OCI-LY3 (cell line): Measurements from ENCODE around the gene SLC17A2.

Experiments
- CTCF ChIP-seq: fragments of 200-600, 300-600 bp; sonication (generic); IDR thresholded peaks from 2 replicates; pipeline ENCODE4 v1.5.1; 2014; ENCODE audit warnings: antibody characterized with exemption, low read length, low read depth
- EZH2phosphoT487 ChIP-seq: fragments of 200-600 bp; shearing (Covaris generic); IDR thresholded peaks from 2 replicates; pipeline ENCODE4 v1.6.1; 2018; ENCODE audit warnings: antibody characterized with exemption, mixed run types, low read depth

- TF ChIP-seq CTCF: no peak
- no peak for TF ChIP-seq EZH2phosphoT487
Observed at GRCh38 chr6:25882051-25882496, 48.4 kb downstream of the SLC17A2 start.
